HEK293 (cell line): ENCODE data around the gene HMCN1.
A peak's percentile ranks its signal among the peaks of the same experiment; 100 is the strongest.
"Not testable (repeated sequence)": the region's sequence is repeated elsewhere in the genome, so short reads cannot be mapped to it uniquely, and the experiment has no call there.

Experiments used
- CTCF ChIA-PET: fragments of 350-600 bp; formaldehyde crosslinking; extraction: SDS; loops from one replicate; lab custom pipeline; 2021; ENCODE audit warnings: antibody characterized with exemption; lab: Yijun Ruan, JAX
- POLR2A ChIA-PET: fragments of 300-600 bp; formaldehyde crosslinking; extraction: SDS; loops from one replicate; lab custom pipeline; 2020; ENCODE audit warnings: antibody characterized with exemption, inconsistent platforms; lab: Yijun Ruan, JAX
- H3K27ac ChIP-seq: fragments of 200-500 bp; sonication (Bioruptor generic); 2 replicates; pipeline ENCODE4 v1.5.1; 2014; ENCODE audit warnings: low read depth, low read length, control low read depth, inconsistent platforms; ENCODE audit errors: extremely low read depth
- H3K36me3 ChIP-seq, 2 experiments: fragments of 200-500 bp in 1 of 2; sonication (Bioruptor generic) in 1 of 2; 1 replicate in 1 of 2; 2 replicates in 1 of 2; pipeline ENCODE4 v1.5.1; 2014 to 2017; ENCODE audit warnings: inconsistent platforms in 2 of 2, low read length in 2 of 2; ENCODE audit not compliant: control insufficient read depth in 2 of 2, insufficient read depth in 1 of 2
- H3K4me1 ChIP-seq: fragments of 200-500 bp; sonication (Bioruptor generic); 2 replicates; pipeline ENCODE4 v1.5.1; 2014; ENCODE audit warnings: mild to moderate bottlenecking, low read length, inconsistent platforms; ENCODE audit not compliant: control insufficient read depth, insufficient read depth
- H3K4me3 ChIP-seq: 2 replicates; pipeline ENCODE4 v1.5.1; 2011; ENCODE audit warnings: low read depth, mild to moderate bottlenecking, control low read depth, low read length, moderate library complexity
- H3K9me3 ChIP-seq: fragments of 200-500 bp; sonication (Bioruptor generic); 2 replicates; pipeline ENCODE4 v1.5.1; 2014; ENCODE audit warnings: low read depth, low read length, inconsistent platforms; ENCODE audit not compliant: control insufficient read depth, insufficient read depth
- BCL11A ChIP-seq: fragments of 450-650 bp; formaldehyde crosslinking; IDR thresholded peaks from 2 replicates; pipeline ENCODE4 v1.5.1; 2016; ENCODE audit warnings: low read depth, missing biosample characterization, missing genetic modification characterization
- HOXC10 ChIP-seq: sonication (generic); formaldehyde crosslinking; IDR thresholded peaks from 2 replicates; pipeline ENCODE4 v1.8.1; 2023; ENCODE audit warnings: mild to moderate bottlenecking, missing genetic modification reagents
- OVOL3 ChIP-seq: fragments of 450-650 bp; formaldehyde crosslinking; IDR thresholded peaks from 2 replicates; pipeline ENCODE4 v1.5.1; 2016; ENCODE audit warnings: missing biosample characterization, missing genetic modification characterization
- RBAK ChIP-seq: fragments of 450-650 bp; formaldehyde crosslinking; IDR thresholded peaks from 2 replicates; pipeline ENCODE4 v1.5.1; 2016; ENCODE audit warnings: missing biosample characterization, missing genetic modification characterization
- ZNF10 ChIP-seq: fragments of 450-650 bp; formaldehyde crosslinking; IDR thresholded peaks from 2 replicates; pipeline ENCODE4 v1.5.1; 2017; ENCODE audit warnings: missing biosample characterization, missing genetic modification characterization
- ZNF138 ChIP-seq: fragments of 450-650 bp; formaldehyde crosslinking; IDR thresholded peaks from 2 replicates; pipeline ENCODE4 v1.5.1; 2016; ENCODE audit warnings: missing biosample characterization, missing genetic modification characterization, borderline replicate concordance
- ZNF146 ChIP-seq: fragments of 450-650 bp; formaldehyde crosslinking; IDR thresholded peaks from 2 replicates; pipeline ENCODE4 v1.5.1; 2016; ENCODE audit warnings: missing biosample characterization, missing genetic modification characterization
- ZNF174 ChIP-seq: fragments of 450-650 bp; formaldehyde crosslinking; IDR thresholded peaks from 2 replicates; pipeline ENCODE4 v1.5.0; 2017; ENCODE audit warnings: missing biosample characterization, mild to moderate bottlenecking, missing genetic modification characterization
- ZNF175 ChIP-seq: fragments of 450-650 bp; formaldehyde crosslinking; IDR thresholded peaks from 2 replicates; pipeline ENCODE4 v1.5.1; 2016; ENCODE audit warnings: missing biosample characterization, missing genetic modification characterization
- ZNF341 ChIP-seq: fragments of 450-650 bp; formaldehyde crosslinking; IDR thresholded peaks from 2 replicates; pipeline ENCODE4; 2016; ENCODE audit warnings: low read depth, missing biosample characterization, missing genetic modification characterization
- ZNF362 ChIP-seq: fragments of 450-650 bp; formaldehyde crosslinking; IDR thresholded peaks from 2 replicates; pipeline ENCODE4 v1.5.1; 2016; ENCODE audit warnings: missing biosample characterization, missing genetic modification characterization
- ZNF366 ChIP-seq: fragments of 450-650 bp; formaldehyde crosslinking; conservative IDR thresholded peaks from 2 replicates; pipeline ENCODE4 v1.5.1; 2016; ENCODE audit warnings: missing biosample characterization, missing genetic modification characterization
- ZNF426 ChIP-seq: fragments of 450-650 bp; formaldehyde crosslinking; IDR thresholded peaks from 2 replicates; pipeline ENCODE4 v1.5.1; 2017; ENCODE audit warnings: missing biosample characterization, missing genetic modification characterization, mild to moderate bottlenecking, inconsistent platforms, moderate library complexity
- ZNF571 ChIP-seq: fragments of 450-650 bp; formaldehyde crosslinking; IDR thresholded peaks from 2 replicates; pipeline ENCODE4 v1.5.0; 2017; ENCODE audit warnings: missing biosample characterization, missing genetic modification characterization
- ZNF692 ChIP-seq: fragments of 450-650 bp; formaldehyde crosslinking; IDR thresholded peaks from 2 replicates; pipeline ENCODE4 v1.5.1; 2016; ENCODE audit warnings: missing biosample characterization, missing genetic modification characterization
- ZNF777 ChIP-seq: fragments of 450-650 bp; formaldehyde crosslinking; IDR thresholded peaks from 2 replicates; pipeline ENCODE4 v1.5.1; 2017; ENCODE audit warnings: missing biosample characterization, missing genetic modification characterization, borderline replicate concordance
- ZSCAN5A ChIP-seq: fragments of 450-650 bp; formaldehyde crosslinking; IDR thresholded peaks from 2 replicates; pipeline ENCODE4 v1.5.1; 2016; ENCODE audit warnings: missing biosample characterization, missing genetic modification characterization

The HMCN1 gene

GRCh38 chr1:185792040-185792439 lies 57.8 kb downstream of the HMCN1 start:
- no peaks in the 10 kb centered on the region for H3K9me3 ChIP-seq
- CTCF ChIA-PET: interaction anchor here (0.6 to 0.9 kb wide), 3 partner anchors 72 to 623 kb away, joined by 3 read pairs; no protein-coding TSS in a partner anchor
- H3K4me1 ChIP-seq: peaks cover 14% of the 10 kb centered on the region
- no peak overlapping the region for H3K27ac ChIP-seq
- no peaks in the 10 kb centered on the region for H3K36me3 ChIP-seq
- POLR2A ChIA-PET: no interaction called here
- no peak overlapping the region for H3K4me3 ChIP-seq
- TF ChIP-seq ZNF777 (tag by site-specific recombination) (no peak), ZNF10 (tag by site-specific recombination) (no peak), ZNF174 (tag by site-specific recombination) (no peak), ZNF426 (tag by site-specific recombination) (no peak), ZNF138 (tag by site-specific recombination) (no peak), ZNF341 (tag by site-specific recombination) (no peak), OVOL3 (no peak), HOXC10 (CRISPR knock-in tag) (no peak), RBAK (no peak), ZNF571 (no peak), ZNF362 (no peak), ZNF692 (no peak), ZSCAN5A (no peak), BCL11A (tag by site-specific recombination) (no peak), ZNF146 (tag by site-specific recombination) (no peak), ZNF175 (tag by site-specific recombination) (no peak)

GRCh38 chr1:185794495-185794894 lies 60.3 kb downstream of the HMCN1 start:
- H3K27ac ChIP-seq, H3K4me1 ChIP-seq, H3K9me3 ChIP-seq, POLR2A ChIA-PET, H3K36me3 ChIP-seq, H3K4me3 ChIP-seq: not testable (repeated sequence)
- TF ChIP-seq ZNF10 (tag by site-specific recombination): peak; percentile 71
- CTCF ChIA-PET: interaction anchor here (0.8 kb wide), 1 partner anchor 418 kb away, joined by 4 read pairs; no protein-coding TSS in a partner anchor

GRCh38 chr1:185795181-185795580 lies 61.0 kb downstream of the HMCN1 start:
- TF ChIP-seq ZNF366 (tag by site-specific recombination): no peak
- POLR2A ChIA-PET: no interaction called here
- CTCF ChIA-PET: no interaction called here

More at GRCh38 chr1:185795181-185795580, 61.0 kb downstream of the HMCN1 start:
- Histone ChIP-seq H3K27ac (no peak overlapping the region), H3K4me3 (no peak overlapping the region), H3K9me3 (no peaks in the 10 kb centered on the region), H3K4me1 (no peaks in the 10 kb centered on the region), H3K36me3 (no peaks in the 10 kb centered on the region)
